Neuronal stem cell (in vitro differentiated cells): ENCODE results near the gene ZEB2.

Source experiments
- DNase-seq: peaks from one replicate; pipeline ENCODE4 v3.0.0-alpha.2; 2013; ENCODE audit warnings: low spot score
- H2AFZ ChIP-seq: one replicate; pipeline ENCODE4 v1.6.1; 2013; ENCODE audit warnings: mild to moderate bottlenecking, low read length, inconsistent platforms
- H2AK5ac ChIP-seq: 2 replicates; pipeline ENCODE4 v1.6.1; 2013; ENCODE audit warnings: low read depth, mild to moderate bottlenecking, inconsistent platforms, low read length, moderate library complexity, mixed read lengths
- H2BK120ac ChIP-seq: 2 replicates; pipeline ENCODE4 v1.6.1; 2013; ENCODE audit warnings: low read depth, mild to moderate bottlenecking, inconsistent platforms, low read length, moderate library complexity, mixed read lengths
- H2BK12ac ChIP-seq: one replicate; pipeline ENCODE4 v1.6.1; 2013; ENCODE audit warnings: low read length, inconsistent platforms
- H2BK15ac ChIP-seq: 2 replicates; pipeline ENCODE4 v1.6.1; 2013; ENCODE audit warnings: mild to moderate bottlenecking, low read length, inconsistent platforms, mixed read lengths
- H2BK5ac ChIP-seq: one replicate; pipeline ENCODE4 v1.6.1; 2013; ENCODE audit warnings: inconsistent platforms, mild to moderate bottlenecking, low read length, moderate library complexity
- H3K14ac ChIP-seq: one replicate; pipeline ENCODE4 v1.6.1; 2013; ENCODE audit warnings: low read length, inconsistent platforms
- H3K18ac ChIP-seq: 2 replicates; pipeline ENCODE4 v1.6.1; 2013; ENCODE audit warnings: low read length, inconsistent platforms
- H3K23ac ChIP-seq: 2 replicates; pipeline ENCODE4 v1.6.1; 2013; ENCODE audit warnings: low read depth, mild to moderate bottlenecking, mixed read lengths, low read length, inconsistent platforms; ENCODE audit not compliant: poor library complexity
- H3K27ac ChIP-seq: replicated peaks from 3 replicates; pipeline ENCODE4 v1.5.1; 2013; ENCODE audit warnings: low read length, inconsistent platforms
- H3K27me3 ChIP-seq, 3 experiments: 2 replicates each; pipeline ENCODE4 v1.6.1; 2013; ENCODE audit warnings: low read length in 3 of 3, mild to moderate bottlenecking in 2 of 3, inconsistent platforms in 1 of 3, low read depth in 1 of 3, mixed read lengths in 1 of 3, moderate library complexity in 1 of 3; ENCODE audit not compliant: control insufficient read depth in 3 of 3, insufficient read depth in 3 of 3
- H3K36me3 ChIP-seq, 2 donors: replicated peaks in 1 of 2; 2 replicates each; pipeline ENCODE4 v1.6.1; 2013; ENCODE audit warnings: low read length in 2 of 2; ENCODE audit not compliant: control insufficient read depth in 2 of 2, insufficient read depth in 2 of 2
- H3K4ac ChIP-seq: 2 replicates; pipeline ENCODE4 v1.6.1; 2013; ENCODE audit warnings: inconsistent platforms, mild to moderate bottlenecking, low read length, moderate library complexity
- H3K4me1 ChIP-seq, 2 donors: 1 replicate in 1 of 2; 2 replicates in 1 of 2; pipeline ENCODE4 v1.6.1; 2013; ENCODE audit warnings: low read length in 2 of 2, low read depth in 1 of 2; ENCODE audit not compliant: control insufficient read depth in 2 of 2, insufficient read depth in 1 of 2
- H3K4me2 ChIP-seq: one replicate; pipeline ENCODE4 v1.6.1; 2013; ENCODE audit warnings: mild to moderate bottlenecking, low read length, inconsistent platforms; ENCODE audit not compliant: insufficient read depth, poor library complexity, severe bottlenecking
- H3K4me3 ChIP-seq, 2 donors: 2 replicates each; pipeline ENCODE4 v1.5.1; 2013; ENCODE audit warnings: low read length in 2 of 2, mild to moderate bottlenecking in 2 of 2, inconsistent platforms in 1 of 2, moderate library complexity in 1 of 2
- H3K79me1 ChIP-seq: one replicate; pipeline ENCODE4 v1.6.1; 2013; ENCODE audit warnings: low read depth, mild to moderate bottlenecking, inconsistent platforms, low read length, moderate library complexity
- H3K9ac ChIP-seq: one replicate; pipeline ENCODE4 v1.6.1; 2013; ENCODE audit warnings: mild to moderate bottlenecking, low read depth, low read length, inconsistent platforms; ENCODE audit not compliant: poor library complexity
- H3K9me3 ChIP-seq, 2 donors: replicated peaks in 1 of 2; 2 replicates each; pipeline versions ENCODE3 to v1.6.1; 2013; ENCODE audit warnings: low read length in 2 of 2, mild to moderate bottlenecking in 2 of 2, inconsistent platforms in 1 of 2, low read depth in 1 of 2, mixed read lengths in 1 of 2, moderate library complexity in 1 of 2; ENCODE audit not compliant: control insufficient read depth in 2 of 2, insufficient read depth in 1 of 2
- H4K8ac ChIP-seq: one replicate; pipeline ENCODE4 v1.6.1; 2013; ENCODE audit warnings: low read depth, mild to moderate bottlenecking, inconsistent platforms, low read length, moderate library complexity
- H4K91ac ChIP-seq: one replicate; pipeline ENCODE4 v1.6.1; 2013; ENCODE audit warnings: low read length, low read depth, mild to moderate bottlenecking, inconsistent platforms; ENCODE audit not compliant: poor library complexity
- WGBS, 2 donors: extraction: QIAGEN DNeasy Blood & Tissue Kit; methylation state at CpG; one replicate each; pipeline ENCODE4 v1.1.7; 2013; ENCODE audit warnings: missing lambda C conversion rate in 2 of 2, mixed read lengths in 1 of 2; ENCODE audit not compliant: insufficient read length in 2 of 2, insufficient replicate concordance in 1 of 2; ENCODE audit errors: extremely low coverage in 2 of 2; 5-methylcytosine and 5-hydroxymethylcytosine counted together

ZEB2 gene

DNA sequence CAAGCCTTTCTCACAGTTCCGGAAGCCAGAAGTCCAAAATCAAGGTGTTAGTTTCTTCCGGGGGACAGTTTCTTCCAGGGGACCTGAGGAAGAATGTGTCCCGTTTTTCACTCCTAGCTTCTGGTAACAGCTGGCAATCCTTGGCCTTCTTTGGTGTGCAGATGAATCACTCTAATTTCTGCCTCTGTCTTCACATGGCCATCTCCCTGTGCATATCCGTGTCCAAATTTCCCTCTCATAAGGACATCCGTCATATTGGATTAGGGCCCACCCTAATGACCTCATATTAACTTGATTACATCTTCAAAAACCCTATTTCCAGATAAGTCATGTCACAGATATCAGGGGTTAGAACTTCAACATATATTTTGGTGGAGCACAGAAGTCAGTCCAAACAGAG lies 141.4 kb downstream of the ZEB2 start:
- H3K9me3 ChIP-seq: no peaks in the 10 kb centered on the region
- H4K8ac ChIP-seq: no peak overlapping the region
- no peaks in the 10 kb centered on the region for H3K36me3 ChIP-seq
- H3K4me2 ChIP-seq: no peak overlapping the region
- no CpG with 5 or more reads among the region's 5 CpGs for whole genome bisulfite sequencing, 2 donors
- no peak overlapping the region for H2BK5ac ChIP-seq
- H3K9ac ChIP-seq: no peak overlapping the region
- no peak overlapping the region for H3K14ac ChIP-seq
- H4K91ac ChIP-seq: no peak overlapping the region
- H3K79me1 ChIP-seq: no peaks in the 10 kb centered on the region
- H2BK15ac ChIP-seq: no peak overlapping the region
- no peak overlapping the region for H3K18ac ChIP-seq
- H3K4me1 ChIP-seq: peaks cover 2 to 3% of the 10 kb centered on the region in 2 donors
- H3K23ac ChIP-seq: no peak overlapping the region
- no peak overlapping the region for H2BK12ac ChIP-seq
- H3K4me3 ChIP-seq: no peak overlapping the region
- no peak overlapping the region for H2AK5ac ChIP-seq
- no peak overlapping the region for H3K27ac ChIP-seq
- no peak for DNase-seq
- no peak overlapping the region for H3K4ac ChIP-seq
- no peaks in the 10 kb centered on the region for H3K27me3 ChIP-seq
- H2AFZ ChIP-seq: no peak overlapping the region
- no peak overlapping the region for H2BK120ac ChIP-seq

DNA sequence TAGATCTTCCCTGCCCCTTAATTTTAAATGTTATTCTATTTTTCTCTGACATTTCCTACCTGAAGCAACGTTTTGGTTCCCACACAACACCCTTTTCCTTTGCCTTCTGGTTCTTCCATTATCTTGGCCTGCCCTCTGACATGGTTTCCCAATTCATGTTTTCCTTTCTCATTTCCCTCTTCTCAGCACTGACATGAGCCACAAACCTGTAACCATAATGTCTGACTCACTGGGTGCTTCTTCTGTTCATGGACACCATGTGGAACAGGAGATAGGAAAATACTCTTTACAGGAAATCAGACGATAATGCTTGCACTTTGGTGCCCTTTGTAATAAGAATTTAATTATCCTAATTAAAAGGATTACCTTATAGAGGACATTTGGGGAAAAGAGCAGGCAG lies 142.0 kb downstream of the ZEB2 start:
- H2AK5ac ChIP-seq: no peak overlapping the region
- no peak for DNase-seq
- H3K9ac ChIP-seq: no peak overlapping the region
- no peak overlapping the region for H2BK15ac ChIP-seq
- no peak overlapping the region for H2BK12ac ChIP-seq
- H4K8ac ChIP-seq: no peak overlapping the region
- H3K36me3 ChIP-seq: no peaks in the 10 kb centered on the region
- no peaks in the 10 kb centered on the region for H3K9me3 ChIP-seq
- no peaks in the 10 kb centered on the region for H3K79me1 ChIP-seq
- H3K4me2 ChIP-seq: no peak overlapping the region
- no CpG with 5 or more reads among the region's 2 CpGs for WGBS, 2 donors
- no peak overlapping the region for H4K91ac ChIP-seq
- no peak overlapping the region for H3K4me3 ChIP-seq
- H3K14ac ChIP-seq: no peak overlapping the region
- no peak overlapping the region for H2BK5ac ChIP-seq
- H3K4ac ChIP-seq: no peak overlapping the region
- no peak overlapping the region for H2BK120ac ChIP-seq
- H3K27me3 ChIP-seq: no peaks in the 10 kb centered on the region
- H3K23ac ChIP-seq: no peak overlapping the region
- H3K27ac ChIP-seq: no peak overlapping the region
- H3K18ac ChIP-seq: no peak overlapping the region
- no peak overlapping the region for H2AFZ ChIP-seq
- H3K4me1 ChIP-seq: peaks cover 2% of the 10 kb centered on the region in 2 donors

DNA sequence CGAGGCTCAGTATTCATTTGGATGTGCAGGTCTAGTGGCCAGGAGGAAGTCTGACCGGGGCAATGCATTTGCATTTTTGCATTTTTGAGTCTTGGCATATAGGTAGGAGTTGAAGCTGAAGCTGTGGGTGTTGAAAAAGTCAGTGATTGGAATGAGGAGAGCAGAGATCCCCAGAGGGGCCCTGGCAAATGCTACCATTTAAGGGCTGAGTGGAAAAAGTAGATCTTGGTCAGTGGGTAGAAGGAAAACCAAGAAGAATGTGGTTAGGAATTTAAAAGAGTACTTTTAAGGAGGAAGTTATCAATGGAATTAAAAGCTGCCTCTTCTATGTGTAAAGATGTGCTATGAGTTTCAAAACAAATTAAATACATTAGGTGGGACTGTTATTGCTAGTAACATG lies 143.0 kb downstream of the ZEB2 start:
- H3K4me1 ChIP-seq: peaks cover 6% of the 10 kb centered on the region in 2 donors
- no peak overlapping the region for H3K9ac ChIP-seq
- no peaks in the 10 kb centered on the region for H3K36me3 ChIP-seq
- no peak overlapping the region for H2BK15ac ChIP-seq
- no peaks in the 10 kb centered on the region for H3K79me1 ChIP-seq
- H3K18ac ChIP-seq: no peak overlapping the region
- no peak overlapping the region for H3K4me3 ChIP-seq
- no peak overlapping the region for H2AFZ ChIP-seq
- DNase-seq: no peak
- no peak overlapping the region for H3K23ac ChIP-seq
- no peaks in the 10 kb centered on the region for H3K9me3 ChIP-seq
- no peak overlapping the region for H2BK120ac ChIP-seq
- no peak overlapping the region for H2BK5ac ChIP-seq
- no peak overlapping the region for H3K4me2 ChIP-seq
- H4K8ac ChIP-seq: no peak overlapping the region
- WGBS, 2 donors: no CpG with 5 or more reads among the region's 2 CpGs
- no peak overlapping the region for H3K4ac ChIP-seq
- no peaks in the 10 kb centered on the region for H3K27me3 ChIP-seq
- H3K27ac ChIP-seq: no peak overlapping the region
- H4K91ac ChIP-seq: no peak overlapping the region
- no peak overlapping the region for H3K14ac ChIP-seq
- H2AK5ac ChIP-seq: no peak overlapping the region
- H2BK12ac ChIP-seq: no peak overlapping the region

DNA sequence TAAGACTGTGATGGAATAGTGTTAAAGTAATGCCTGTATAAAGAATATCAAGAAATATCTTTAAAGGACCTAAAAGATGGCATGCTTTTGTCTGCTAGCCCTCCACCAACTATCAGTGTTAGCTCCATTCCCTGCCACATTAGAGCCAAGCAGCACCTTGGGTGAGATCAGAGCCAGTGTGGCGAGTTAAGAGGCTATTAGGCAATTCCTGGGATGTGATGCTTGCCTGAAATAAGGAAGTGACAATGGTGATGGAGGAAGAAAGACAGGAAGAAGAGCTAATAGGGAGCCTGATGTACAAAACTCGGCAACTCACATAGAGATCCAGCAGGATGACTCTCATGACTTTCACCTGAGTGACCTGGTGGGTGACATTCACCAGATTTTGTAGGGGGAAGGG lies 143.5 kb downstream of the ZEB2 start:
- H4K8ac ChIP-seq: no peak overlapping the region
- no peak overlapping the region for H3K4ac ChIP-seq
- no peak overlapping the region for H2BK5ac ChIP-seq
- no peak overlapping the region for H3K18ac ChIP-seq
- H2BK12ac ChIP-seq: no peak overlapping the region
- H2BK120ac ChIP-seq: no peak overlapping the region
- no peak overlapping the region for H3K23ac ChIP-seq
- peaks cover 6% of the 10 kb centered on the region in 2 donors for H3K4me1 ChIP-seq
- no peaks in the 10 kb centered on the region for H3K79me1 ChIP-seq
- H3K36me3 ChIP-seq: no peaks in the 10 kb centered on the region
- DNase-seq: no peak
- H2AFZ ChIP-seq: no peak overlapping the region
- H3K27me3 ChIP-seq: no peaks in the 10 kb centered on the region
- no peak overlapping the region for H3K9ac ChIP-seq
- no peak overlapping the region for H4K91ac ChIP-seq
- H2BK15ac ChIP-seq: no peak overlapping the region
- no CpG with 5 or more reads among the region's 2 CpGs for WGBS, 2 donors
- H3K4me3 ChIP-seq: no peak overlapping the region
- H3K4me2 ChIP-seq: no peak overlapping the region
- H3K27ac ChIP-seq: no peak overlapping the region
- no peak overlapping the region for H3K14ac ChIP-seq
- H3K9me3 ChIP-seq: no peaks in the 10 kb centered on the region
- H2AK5ac ChIP-seq: no peak overlapping the region
